Activated CD4-positive, alpha-beta T cell treated with anti-CD3 and anti-CD28 coated beads for 48 hours (primary cell): ENCODE results near the gene SMURF1.

Experiments used
- DNase-seq: peaks from one replicate; pipeline ENCODE4 v3.0.0-alpha.2; 2020

Gene SMURF1

GRCh38 chr7:99027841-99028240 is 116.1 kb downstream of the SMURF1 start:
- DNase-seq: no peak

- DNase-seq: no peak
Observed at GRCh38 chr7:99027241-99027640, 116.7 kb downstream of the SMURF1 start.

GRCh38 chr7:99024066-99024465 is 119.8 kb downstream of the SMURF1 start:
- DNase-seq: no peak

- no peak for DNase-seq
Observed at GRCh38 chr7:99021941-99022560, 121.9 kb downstream of the SMURF1 start.

GRCh38 chr7:99020413-99020715 is 123.5 kb downstream of the SMURF1 start:
- DNase-seq: no peak

GRCh38 chr7:99019523-99020412 is 124.1 kb downstream of the SMURF1 start:
- DNase-seq: no peak

- DNase-seq: no peak
Observed at GRCh38 chr7:99016196-99016595, 127.7 kb downstream of the SMURF1 start.

- no peak for DNase-seq
Observed at GRCh38 chr7:99014113-99014985, 129.6 kb downstream of the SMURF1 start.

- DNase-seq: no peak
Observed at GRCh38 chr7:99013266-99014112, 130.4 kb downstream of the SMURF1 start.

- no peak for DNase-seq
Observed at GRCh38 chr7:99012722-99013121, 131.2 kb downstream of the SMURF1 start.

- no peak for DNase-seq
Observed at GRCh38 chr7:99011706-99012404, 132.1 kb downstream of the SMURF1 start.

- DNase-seq: no peak
Observed at GRCh38 chr7:99011341-99011705, 132.6 kb downstream of the SMURF1 start.

GRCh38 chr7:99010281-99010680 is 133.6 kb downstream of the SMURF1 start:
- DNase-seq: no peak

GRCh38 chr7:99008921-99009530 is 134.9 kb downstream of the SMURF1 start:
- DNase-seq: no peak

GRCh38 chr7:99008181-99008631 is 135.7 kb downstream of the SMURF1 start:
- DNase-seq: no peak

GRCh38 chr7:99006739-99007424 is 137.0 kb downstream of the SMURF1 start:
- DNase-seq: no peak

- no peak for DNase-seq
Observed at GRCh38 chr7:99005776-99006175, 138.1 kb downstream of the SMURF1 start.

GRCh38 chr7:99004781-99005500 is 139.0 kb downstream of the SMURF1 start:
- no peak for DNase-seq

- DNase-seq: no peak
Observed at GRCh38 chr7:99004216-99004615, 139.7 kb downstream of the SMURF1 start.

GRCh38 chr7:99003419-99003818 is 140.5 kb downstream of the SMURF1 start:
- DNase-seq: no peak
